ENCODE measurements around the gene COPS9.

DNA sequence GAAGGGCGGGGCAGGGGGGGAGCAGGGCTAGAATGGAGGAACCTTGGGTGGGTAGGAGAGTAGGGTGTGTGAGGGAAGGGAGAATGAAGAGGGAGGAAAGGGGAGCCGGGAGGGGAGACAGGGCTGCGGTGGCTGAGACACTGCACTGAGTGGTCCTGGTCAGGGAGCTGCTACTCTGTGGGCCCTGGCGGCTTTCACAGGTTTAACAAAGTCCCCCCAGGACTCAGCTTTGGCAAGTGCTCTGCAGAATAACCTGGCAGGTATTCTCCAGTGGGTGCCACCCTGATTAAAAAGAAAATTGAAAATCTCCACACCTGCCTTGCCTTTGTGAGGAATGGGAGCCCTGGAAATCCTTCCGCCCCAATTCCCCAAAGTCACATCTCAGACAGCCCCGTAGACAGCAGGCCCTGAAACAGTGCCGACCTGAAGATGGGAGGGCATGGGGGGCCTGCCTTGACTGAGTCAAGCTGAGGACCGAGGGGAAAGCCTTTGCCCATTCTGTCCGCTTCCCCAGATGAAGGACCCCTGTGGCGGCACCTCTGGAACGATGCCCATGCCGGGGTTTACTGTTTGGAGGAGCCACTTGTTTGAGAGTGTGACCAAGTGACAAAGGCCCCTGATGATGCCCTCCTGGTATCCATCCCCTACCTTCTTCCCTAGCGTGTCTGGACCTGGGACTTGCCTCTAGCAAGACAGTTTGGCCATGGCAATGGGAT, 47.9 kb upstream of the COPS9 start:
- TF ChIP-seq, protein P1, sequence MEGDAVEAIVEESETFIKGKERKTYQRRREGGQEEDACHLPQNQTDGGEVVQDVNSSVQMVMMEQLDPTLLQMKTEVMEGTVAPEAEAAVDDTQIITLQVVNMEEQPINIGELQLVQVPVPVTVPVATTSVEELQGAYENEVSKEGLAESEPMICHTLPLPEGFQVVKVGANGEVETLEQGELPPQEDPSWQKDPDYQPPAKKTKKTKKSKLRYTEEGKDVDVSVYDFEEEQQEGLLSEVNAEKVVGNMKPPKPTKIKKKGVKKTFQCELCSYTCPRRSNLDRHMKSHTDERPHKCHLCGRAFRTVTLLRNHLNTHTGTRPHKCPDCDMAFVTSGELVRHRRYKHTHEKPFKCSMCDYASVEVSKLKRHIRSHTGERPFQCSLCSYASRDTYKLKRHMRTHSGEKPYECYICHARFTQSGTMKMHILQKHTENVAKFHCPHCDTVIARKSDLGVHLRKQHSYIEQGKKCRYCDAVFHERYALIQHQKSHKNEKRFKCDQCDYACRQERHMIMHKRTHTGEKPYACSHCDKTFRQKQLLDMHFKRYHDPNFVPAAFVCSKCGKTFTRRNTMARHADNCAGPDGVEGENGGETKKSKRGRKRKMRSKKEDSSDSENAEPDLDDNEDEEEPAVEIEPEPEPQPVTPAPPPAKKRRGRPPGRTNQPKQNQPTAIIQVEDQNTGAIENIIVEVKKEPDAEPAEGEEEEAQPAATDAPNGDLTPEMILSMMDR (IDR thresholded peaks at IDR 0.05) = no peak
- TF ChIP-seq POLR2A (IDR thresholded peaks at IDR 0.05) = no peak

All from body of pancreas (tissue), 4 donors.